ENCODE data around the gene AQP7.

The AQP7 gene

DNA sequence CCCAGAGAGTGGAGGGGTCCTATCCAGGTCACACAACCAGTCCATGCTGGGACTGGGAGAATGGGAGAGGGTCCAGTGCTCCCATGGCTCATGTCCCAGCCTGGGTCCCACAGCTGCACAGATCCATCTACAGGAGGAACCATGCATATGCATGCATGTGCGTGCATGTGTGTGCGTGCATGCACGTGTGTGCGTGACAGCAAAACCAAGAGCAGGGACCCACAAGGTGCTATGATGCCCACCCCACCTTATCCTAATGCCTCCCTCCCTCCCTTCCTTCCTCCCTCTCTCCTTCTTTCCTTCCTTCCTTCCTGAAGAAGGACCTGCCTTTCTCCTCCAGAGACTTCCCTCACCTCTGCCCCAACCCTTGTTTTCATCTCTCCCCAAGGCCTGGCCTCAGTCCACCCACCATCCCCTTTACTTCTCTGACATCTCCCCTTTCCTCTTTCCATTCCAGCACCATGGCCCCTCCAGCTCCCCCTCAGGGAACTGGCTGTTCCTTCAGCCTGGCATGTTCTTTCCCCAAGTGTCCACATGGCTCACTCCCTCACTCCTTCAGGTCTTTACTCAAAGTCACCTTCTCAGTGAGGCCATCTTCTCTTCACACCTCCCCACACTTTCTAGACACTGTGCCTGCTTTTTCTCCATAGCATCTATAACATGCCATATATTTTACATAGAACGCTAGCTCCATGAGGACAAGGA is 21.8 kb downstream of the AQP7 start:
- no peaks in the 10 kb centered on the region for H3K4me1 ChIP-seq (ENCODE audit: insufficient read depth, low read length)
- H3K79me2 ChIP-seq (ENCODE audit: insufficient read depth, low read length), result no peaks in the 10 kb centered on the region
- H4K20me1 ChIP-seq (ENCODE audit: insufficient read depth, low read length), result no peaks in the 10 kb centered on the region
- ATAC-seq (ENCODE audit: insufficient read depth, low read depth), result no peak
- no peak for TF ChIP-seq EZH2 (IDR thresholded peaks at IDR 0.05; ENCODE audit: borderline replicate concordance, low read depth, low read length, severe bottlenecking)
- TF ChIP-seq, protein P1, sequence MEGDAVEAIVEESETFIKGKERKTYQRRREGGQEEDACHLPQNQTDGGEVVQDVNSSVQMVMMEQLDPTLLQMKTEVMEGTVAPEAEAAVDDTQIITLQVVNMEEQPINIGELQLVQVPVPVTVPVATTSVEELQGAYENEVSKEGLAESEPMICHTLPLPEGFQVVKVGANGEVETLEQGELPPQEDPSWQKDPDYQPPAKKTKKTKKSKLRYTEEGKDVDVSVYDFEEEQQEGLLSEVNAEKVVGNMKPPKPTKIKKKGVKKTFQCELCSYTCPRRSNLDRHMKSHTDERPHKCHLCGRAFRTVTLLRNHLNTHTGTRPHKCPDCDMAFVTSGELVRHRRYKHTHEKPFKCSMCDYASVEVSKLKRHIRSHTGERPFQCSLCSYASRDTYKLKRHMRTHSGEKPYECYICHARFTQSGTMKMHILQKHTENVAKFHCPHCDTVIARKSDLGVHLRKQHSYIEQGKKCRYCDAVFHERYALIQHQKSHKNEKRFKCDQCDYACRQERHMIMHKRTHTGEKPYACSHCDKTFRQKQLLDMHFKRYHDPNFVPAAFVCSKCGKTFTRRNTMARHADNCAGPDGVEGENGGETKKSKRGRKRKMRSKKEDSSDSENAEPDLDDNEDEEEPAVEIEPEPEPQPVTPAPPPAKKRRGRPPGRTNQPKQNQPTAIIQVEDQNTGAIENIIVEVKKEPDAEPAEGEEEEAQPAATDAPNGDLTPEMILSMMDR (IDR thresholded peaks at IDR 0.05; ENCODE audit: borderline replicate concordance, extremely low read depth, low read length, poor library complexity, severe bottlenecking), result no peak
- H3K9me3 ChIP-seq (ENCODE audit: insufficient read depth, low read length, severe bottlenecking), result no peaks in the 10 kb centered on the region
- no peaks in the 10 kb centered on the region for H3K27me3 ChIP-seq (ENCODE audit: insufficient read depth, low read length, poor library complexity)
- no peak overlapping the region for H3K4me3 ChIP-seq (ENCODE audit: low read depth in 1 of 2, low read length in 2 of 2)
- H3K4me2 ChIP-seq (ENCODE audit: insufficient read depth, low read length), result no peak overlapping the region
- no peak overlapping the region for H3K9ac ChIP-seq (ENCODE audit: low read depth, low read length)
- H2AFZ ChIP-seq (ENCODE audit: low read depth, low read length), result no peak overlapping the region
- no peaks in the 10 kb centered on the region for H3K36me3 ChIP-seq (ENCODE audit: insufficient read depth, low read length)
- H3K27ac ChIP-seq (ENCODE audit: low read length), result no peak overlapping the region
- no peak for DNase-seq

DNA sequence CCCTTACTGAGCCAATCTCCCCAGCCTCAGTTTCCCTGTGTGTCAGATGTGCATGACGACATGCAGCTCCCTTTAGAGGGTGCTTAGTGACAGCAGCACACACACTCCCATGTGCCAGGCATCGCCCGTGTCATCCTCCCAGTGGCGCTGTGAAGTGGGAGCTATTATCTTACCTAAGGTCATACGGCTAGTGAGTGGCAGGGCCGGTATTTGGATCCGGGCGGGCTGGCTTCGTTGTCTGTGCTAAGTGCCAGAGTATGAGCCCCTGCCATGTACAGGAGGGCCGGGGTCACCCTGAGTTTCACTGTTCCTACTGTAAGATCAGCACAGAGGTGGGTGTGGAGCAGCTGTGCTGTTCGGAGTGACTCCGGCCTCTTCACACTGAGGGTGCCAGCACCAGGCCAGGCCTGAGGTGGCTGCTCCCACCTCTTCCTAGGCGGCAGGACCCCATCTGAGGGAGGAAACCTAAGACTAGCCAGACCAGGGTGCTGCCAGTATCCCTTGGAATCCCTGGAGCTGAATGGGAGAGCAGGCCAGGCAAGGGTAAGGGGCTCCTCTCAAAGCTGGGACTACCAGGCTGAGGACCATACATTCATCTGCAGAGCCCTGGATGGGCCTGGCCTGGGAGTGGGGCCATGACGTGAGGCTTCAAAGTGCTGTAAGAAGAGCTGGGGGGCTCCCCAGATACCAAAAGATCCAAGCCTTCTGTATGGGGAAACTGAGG is 22.5 kb downstream of the AQP7 start:
- no peak for TF ChIP-seq EZH2 (IDR thresholded peaks at IDR 0.05; ENCODE audit: borderline replicate concordance, low read depth, low read length, severe bottlenecking)
- TF ChIP-seq, protein P1 (IDR thresholded peaks at IDR 0.05; ENCODE audit: borderline replicate concordance, extremely low read depth, low read length, poor library complexity, severe bottlenecking), result no peak
- no peak overlapping the region for H3K4me2 ChIP-seq (ENCODE audit: insufficient read depth, low read length)
- no peaks in the 10 kb centered on the region for H3K79me2 ChIP-seq (ENCODE audit: insufficient read depth, low read length)
- ATAC-seq (ENCODE audit: insufficient read depth, low read depth) (no peak), DNase-seq (no peak)
- no peaks in the 10 kb centered on the region for H3K9me3 ChIP-seq (ENCODE audit: insufficient read depth, low read length, severe bottlenecking)
- no peaks in the 10 kb centered on the region for H3K4me1 ChIP-seq (ENCODE audit: insufficient read depth, low read length)
- no peak overlapping the region for H3K4me3 ChIP-seq (ENCODE audit: low read depth in 1 of 2, low read length in 2 of 2)
- no peak overlapping the region for H2AFZ ChIP-seq (ENCODE audit: low read depth, low read length)
- H3K9ac ChIP-seq (ENCODE audit: low read depth, low read length), result no peak overlapping the region
- H3K27me3 ChIP-seq (ENCODE audit: insufficient read depth, low read length, poor library complexity), result no peaks in the 10 kb centered on the region
- no peaks in the 10 kb centered on the region for H3K36me3 ChIP-seq (ENCODE audit: insufficient read depth, low read length)
- no peaks in the 10 kb centered on the region for H4K20me1 ChIP-seq (ENCODE audit: insufficient read depth, low read length)
- no peak overlapping the region for H3K27ac ChIP-seq (ENCODE audit: low read length)

DNA sequence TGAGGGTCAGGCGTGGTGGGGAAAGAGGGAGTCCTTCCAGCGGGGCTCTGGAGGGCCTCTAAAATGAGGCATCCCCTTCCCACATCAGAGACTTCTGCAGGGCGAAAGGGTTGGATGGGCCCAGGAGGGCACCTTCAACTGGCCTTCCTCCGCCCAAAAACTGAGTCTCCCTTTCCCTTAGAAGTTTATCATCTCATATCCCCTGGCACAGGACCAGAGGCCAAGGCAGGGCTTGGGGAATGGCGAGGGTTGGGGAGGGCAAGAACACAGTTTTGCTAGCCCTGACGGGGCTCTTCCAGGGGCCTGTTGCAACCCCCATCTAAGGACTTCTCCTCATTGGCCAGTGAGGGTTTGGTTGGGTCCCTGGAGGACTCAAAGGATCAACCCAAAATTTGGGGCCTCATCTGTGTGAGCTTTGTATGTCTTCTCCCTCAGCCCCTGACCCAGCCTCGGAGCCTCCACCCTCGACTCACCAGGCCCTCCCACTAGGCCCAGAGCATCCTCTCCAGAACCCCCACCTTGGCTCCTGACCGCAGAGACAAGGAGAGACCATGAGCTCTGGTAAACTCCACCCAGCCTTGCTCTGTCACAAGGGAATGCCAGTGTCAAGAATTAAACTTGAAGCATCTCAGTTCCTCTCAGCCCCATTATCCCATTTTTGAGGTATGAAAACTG is 24.1 kb downstream of the AQP7 start:
- H3K4me3 ChIP-seq (ENCODE audit: low read depth in 1 of 2, low read length in 2 of 2), result no peak overlapping the region
- no peaks in the 10 kb centered on the region for H3K27me3 ChIP-seq (ENCODE audit: insufficient read depth, low read length, poor library complexity)
- no peak overlapping the region for H3K27ac ChIP-seq (ENCODE audit: low read length)
- H3K9ac ChIP-seq (ENCODE audit: low read depth, low read length), result no peak overlapping the region
- no peaks in the 10 kb centered on the region for H3K79me2 ChIP-seq (ENCODE audit: insufficient read depth, low read length)
- TF ChIP-seq, protein P1 (IDR thresholded peaks at IDR 0.05; ENCODE audit: borderline replicate concordance, extremely low read depth, low read length, poor library complexity, severe bottlenecking), result no peak
- TF ChIP-seq EZH2 (IDR thresholded peaks at IDR 0.05; ENCODE audit: borderline replicate concordance, low read depth, low read length, severe bottlenecking), result no peak
- no peaks in the 10 kb centered on the region for H4K20me1 ChIP-seq (ENCODE audit: insufficient read depth, low read length)
- H3K36me3 ChIP-seq (ENCODE audit: insufficient read depth, low read length), result no peaks in the 10 kb centered on the region
- no peak overlapping the region for H3K4me2 ChIP-seq (ENCODE audit: insufficient read depth, low read length)
- ATAC-seq (ENCODE audit: insufficient read depth, low read depth) (no peak), DNase-seq (no peak)
- H3K9me3 ChIP-seq (ENCODE audit: insufficient read depth, low read length, severe bottlenecking), result no peaks in the 10 kb centered on the region
- H2AFZ ChIP-seq (ENCODE audit: low read depth, low read length), result no peak overlapping the region
- H3K4me1 ChIP-seq (ENCODE audit: insufficient read depth, low read length), result no peaks in the 10 kb centered on the region
